K562 (cell line): Measurements from ENCODE around the gene ACSM6. TPM values are rescaled to one million over a fixed set of nuclear protein-coding genes. Genes with fewer than 3 reads are reported as not detected.

Source experiments
- ATAC-seq: fragments of 200-7000 bp; cut with Tn5 transposase; 3 replicates; pipeline ENCODE4 v1.9.1; 2020; ENCODE audit warnings: moderate library complexity
- BruUV-seq: library from RNA; stranded (reverse); fragments of 400-500 nt; replicated peaks from 2 replicates; lab custom pipeline; 2021; lab: Mats Ljungman, UMichigan
- CTCF ChIA-PET: fragments of 300-600 bp; formaldehyde crosslinking; extraction: SDS; loops from one replicate; lab custom pipeline; 2021; ENCODE audit warnings: low intra/inter-chr PET ratio; lab: Yijun Ruan, JAX
- POLR2A ChIA-PET: fragments of 300-600, 350-650 bp; sonication (Branson Sonifier 250); formaldehyde crosslinking; extraction: SDS; loops from one replicate; lab custom pipeline; 2021; ENCODE audit warnings: antibody characterized with exemption, inconsistent platforms; lab: Yijun Ruan, JAX
- DNase-seq, 4 experiments: peaks; one replicate each; pipeline versions ENCODE4 v3.0.0 to v3.0.0-alpha.2; 2011 to 2018; ENCODE audit warnings: low spot score in 3 of 4, mixed read lengths in 3 of 4; ENCODE audit errors: extremely low read depth in 1 of 4
- FAIRE-seq: peaks from 2 replicates; lab custom pipeline; 2011; peaks lifted over from hg19 to GRCh38; lab: Jason Lieb, UNC
- H2AFZ ChIP-seq: 2 replicates; pipeline ENCODE4 v1.6.0; 2011; ENCODE audit warnings: low read depth, low read length, control low read depth, inconsistent platforms
- H3K27ac ChIP-seq: fragments of 200-600 bp; 3 replicates; pipeline ENCODE4 v1.8.0; 2011; ENCODE audit warnings: low read depth, mild to moderate bottlenecking, control low read depth, inconsistent platforms, low read length, moderate library complexity, mixed read lengths; ENCODE audit errors: extremely low read depth
- H3K27me3 ChIP-seq, 2 experiments: fragments of 300-600 bp in 1 of 2; 2 replicates in 1 of 2; 3 replicates in 1 of 2; pipeline versions ENCODE4 v1.6.0 to v1.8.0; 2011; ENCODE audit warnings: inconsistent platforms in 2 of 2, low read length in 2 of 2, mild to moderate bottlenecking in 1 of 2, mixed read lengths in 1 of 2, moderate library complexity in 1 of 2; ENCODE audit not compliant: control insufficient read depth in 2 of 2, insufficient read depth in 2 of 2
- H3K36me3 ChIP-seq: fragments of 300-600 bp; 3 replicates; pipeline ENCODE4 v1.8.0; 2011; ENCODE audit warnings: mild to moderate bottlenecking, low read length, inconsistent platforms; ENCODE audit not compliant: control insufficient read depth, insufficient read depth
- H3K4me1 ChIP-seq, 2 experiments: fragments of 200-600 bp in 1 of 2; replicated peaks in 1 of 2; 2 replicates in 1 of 2; 3 replicates in 1 of 2; pipeline versions ENCODE4 v1.5.1 to v1.8.0; 2011; ENCODE audit warnings: inconsistent platforms in 2 of 2, low read length in 2 of 2, mild to moderate bottlenecking in 1 of 2, mixed read lengths in 1 of 2, moderate library complexity in 1 of 2; ENCODE audit not compliant: control insufficient read depth in 2 of 2, insufficient read depth in 2 of 2
- H3K4me2 ChIP-seq: 2 replicates; pipeline ENCODE4 v1.6.1; 2011; ENCODE audit warnings: low read length, control low read depth, inconsistent platforms, mixed read lengths; ENCODE audit not compliant: insufficient read depth
- H3K4me3 ChIP-seq: fragments of 200-600 bp; sonication (generic), shearing (Covaris generic); 2 replicates; pipeline ENCODE4 v1.5.1; 2016; ENCODE audit warnings: control low read depth, inconsistent platforms
- H3K79me2 ChIP-seq: fragments of 200-600 bp; 3 replicates; pipeline ENCODE4 v1.8.0; 2011; ENCODE audit warnings: low read length, inconsistent platforms; ENCODE audit not compliant: control insufficient read depth, insufficient read depth
- H3K9ac ChIP-seq, 2 experiments: 2 replicates each; pipeline versions ENCODE4 v1.6.0 to v1.6.1; 2011; ENCODE audit warnings: low read depth in 2 of 2, low read length in 2 of 2, control low read depth in 1 of 2, inconsistent platforms in 1 of 2, mild to moderate bottlenecking in 1 of 2, mixed read lengths in 1 of 2; ENCODE audit not compliant: insufficient read depth in 1 of 2
- H3K9me1 ChIP-seq: one replicate; pipeline ENCODE4 v1.6.0; 2011; ENCODE audit warnings: inconsistent platforms, mild to moderate bottlenecking, low read length, moderate library complexity; ENCODE audit not compliant: control insufficient read depth, insufficient read depth
- H3K9me3 ChIP-seq: replicated peaks from 2 replicates; pipeline ENCODE4 v1.5.1; 2011; ENCODE audit warnings: low read depth, low read length, inconsistent platforms; ENCODE audit not compliant: control insufficient read depth, insufficient read depth
- H4K20me1 ChIP-seq: replicated peaks from 2 replicates; pipeline ENCODE4 v1.6.1; 2011; ENCODE audit warnings: low read length, inconsistent platforms, mixed read lengths; ENCODE audit not compliant: control insufficient read depth, insufficient read depth
- CBX1 ChIP-seq: sonication (generic); IDR thresholded peaks from 2 replicates; pipeline ENCODE4 v1.6.1; 2016; ENCODE audit warnings: antibody characterized with exemption, low read depth, mild to moderate bottlenecking
- FIP1L1 ChIP-seq: fragments of 200-400 bp; formaldehyde crosslinking; IDR thresholded peaks from 2 replicates; pipeline ENCODE4 v1.6.1; 2018; ENCODE audit warnings: mild to moderate bottlenecking, low read depth, low read length; ENCODE audit not compliant: poor library complexity, severe bottlenecking
- FOXP4 ChIP-seq: sonication (generic); formaldehyde crosslinking; IDR thresholded peaks from 2 replicates; pipeline ENCODE4 v1.8.0; 2022; ENCODE audit warnings: mild to moderate bottlenecking, missing genetic modification reagents, borderline replicate concordance
- KAT2B ChIP-seq: IDR thresholded peaks from one replicate; pipeline ENCODE4 v1.6.1; 2012; ENCODE audit warnings: low read depth, mild to moderate bottlenecking, control low read depth, inconsistent platforms, low read length, moderate library complexity
- SUPT5H ChIP-seq: fragments of 450-650 bp; IDR thresholded peaks from 2 replicates; pipeline ENCODE4 v1.6.1; 2016
- WGBS: fragments of 100-300 bp; shearing (Covaris generic); methylation state at CpG from one replicate; pipeline ENCODE4 v1.1.6; 2016; ENCODE audit warnings: low coverage, mixed read lengths; ENCODE audit not compliant: insufficient coverage; ENCODE audit errors: missing lambda C conversion rate; 5-methylcytosine and 5-hydroxymethylcytosine counted together
- in situ Hi-C: fragments of 300-500 bp; cut with MboI; formaldehyde crosslinking; loops from 4 replicates; pipeline ENCODE4 v1.15.0; 2018; ENCODE audit warnings: inconsistent platforms, mixed read lengths
- intact Hi-C: fragments of 100-400 bp; cut with micrococcal nuclease; formaldehyde crosslinking; loops from 2 replicates; pipeline ENCODE4 v1.14.2; 2022
- polyA plus RNA-seq, 8 experiments: library from polyadenylated mRNA; depleted of rRNA in 4 of 8; stranded (reverse) in 5 of 8; unstranded in 3 of 8; fragments of >200 nt; fragmentation: Nextera tagmentation in 2 of 8; fragmentation: Illumina TruSeq in 1 of 8; extraction: Ambion mirVana in 2 of 8; extraction: Trizol in 1 of 8; gene quantifications; 2 replicates each; pipeline versions ENCODE4 v1.2.1 to v1.2.3, GENCODE V29; 2011 to 2014; ENCODE audit warnings: inconsistent platforms in 1 of 8, missing spikeins in 1 of 8
- total RNA-seq, 7 experiments: library from RNA; depleted of rRNA in 6 of 7; stranded (reverse); fragments of >200 nt in 6 of 7; fragmentation: Illumina TruSeq in 2 of 7; extraction: Trizol in 2 of 7; gene quantifications; 2 replicates each; pipeline versions ENCODE4 v1.2.1 to v1.2.3, GENCODE V29; 2011 to 2021; ENCODE audit warnings: low replicate concordance in 1 of 7

The ACSM6 gene
- total and polyA plus RNA-seq, 9 of the 15 experiments (the other 6 are each of a cell fraction or from before 2014, with no cell fraction given), result not detected

GRCh38 chr10:95248989-95249388, 55.0 kb downstream of the ACSM6 start:
- Histone ChIP-seq H3K27ac (no peak overlapping the region), H3K9me3 (no peaks in the 10 kb centered on the region), H4K20me1 (no peaks in the 10 kb centered on the region; the same call in 1 of the 2 replicates), H3K4me2 (no peak overlapping the region), H2AFZ (no peak overlapping the region), H3K9ac (no peak overlapping the region), H3K79me2 (peaks cover 19% of the 10 kb centered on the region; the same call in 2 of the 3 replicates), H3K27me3 (no peaks in the 10 kb centered on the region), H3K9me1 (peaks cover 3% of the 10 kb centered on the region), H3K36me3 (peaks cover 55% of the 10 kb centered on the region), H3K4me3 (no peak overlapping the region), H3K4me1 (peaks cover 0 to 3% of the 10 kb centered on the region in 2 experiments; a peak in 1 of 5 replicates)
- intact Hi-C loops, result loop anchor here (5.0 kb wide), 1 partner anchor 38 kb away; no protein-coding TSS in a partner anchor
- FAIRE-seq, result no peak
- in situ Hi-C loops, result loop anchor here (10.0 kb wide), 1 partner anchor 366 kb away; no protein-coding TSS in a partner anchor
- no peak for ATAC-seq
- POLR2A ChIA-PET, result no interaction called here
- no peak for DNase-seq
- 86% methylated on average over 1 of the region's 3 CpGs for WGBS
- no TSS peak for BruUV-seq
- CTCF ChIA-PET, result interaction anchor here (4.6 kb wide), 1 partner anchor 114 kb away, joined by 56 read pairs; no protein-coding TSS in a partner anchor
- TF ChIP-seq SUPT5H (no peak), CBX1 (no peak), FOXP4 (no peak), FIP1L1 (no peak), KAT2B (no peak)
